ENCODE data around the gene ZC3H15.
"Not testable (repeated sequence)": the region's sequence is repeated elsewhere in the genome, so short reads cannot be mapped to it uniquely, and the experiment has no call there.

- TF ChIP-seq CREB1 (CRISPR knock-in tag; IDR thresholded peaks at IDR 0.05); TCF7 (CRISPR knock-in tag; IDR thresholded peaks at IDR 0.05; ENCODE audit: low read depth); TEAD4 (CRISPR knock-in tag; IDR thresholded peaks at IDR 0.05); CTCF (IDR thresholded peaks at IDR 0.05); IRF1 (CRISPR knock-in tag; IDR thresholded peaks at IDR 0.05); STAT6 (CRISPR knock-in tag; conservative IDR thresholded peaks at IDR 0.05; ENCODE audit: low read depth); ATF3 (CRISPR knock-in tag; conservative IDR thresholded peaks at IDR 0.05); MAX (CRISPR knock-in tag; IDR thresholded peaks at IDR 0.05); USF2 (CRISPR knock-in tag; IDR thresholded peaks at IDR 0.05); ARID4B (CRISPR knock-in tag; IDR thresholded peaks at IDR 0.05; ENCODE audit: borderline replicate concordance): not testable (repeated sequence)
Measured at GRCh38 chr2:186472722-186473493, 13.2 kb upstream of the ZC3H15 start.
